SK-N-MC (cell line): ENCODE results near the gene KLHL14.

Source experiments
- EZH2 ChIP-seq: fragments of 200-600 bp; sonication (generic); IDR thresholded peaks from one replicate; pipeline ENCODE4 v1.6.1; 2017; ENCODE audit warnings: antibody characterized with exemption
- POLR2AphosphoS5 ChIP-seq: IDR thresholded peaks from 2 replicates; pipeline ENCODE4 v1.6.1; 2012; ENCODE audit warnings: mild to moderate bottlenecking, low read depth, low read length, borderline replicate concordance

GRCh38 chr18:32798209-32798960 is 25.6 kb upstream of the KLHL14 start:
- TF ChIP-seq POLR2AphosphoS5 (no peak), EZH2 (no peak)
